Activated effector memory CD4-positive, alpha-beta T cell treated with anti-CD3 and anti-CD28 coated beads, Interleukin-2, amount 50 U/mL, for 16 hours (primary cell): ENCODE data around the gene GATM.
"Not testable (repeated sequence)": the region's sequence is repeated elsewhere in the genome, so short reads cannot be mapped to it uniquely, and the experiment has no call there.

Experiments
- DNase-seq: peaks from one replicate; pipeline ENCODE4 v3.0.0-alpha.2; 2020

The GATM gene

GRCh38 chr15:45387380-45388007 lies 9.2 kb upstream of the GATM start:
- no peak for DNase-seq

DNA sequence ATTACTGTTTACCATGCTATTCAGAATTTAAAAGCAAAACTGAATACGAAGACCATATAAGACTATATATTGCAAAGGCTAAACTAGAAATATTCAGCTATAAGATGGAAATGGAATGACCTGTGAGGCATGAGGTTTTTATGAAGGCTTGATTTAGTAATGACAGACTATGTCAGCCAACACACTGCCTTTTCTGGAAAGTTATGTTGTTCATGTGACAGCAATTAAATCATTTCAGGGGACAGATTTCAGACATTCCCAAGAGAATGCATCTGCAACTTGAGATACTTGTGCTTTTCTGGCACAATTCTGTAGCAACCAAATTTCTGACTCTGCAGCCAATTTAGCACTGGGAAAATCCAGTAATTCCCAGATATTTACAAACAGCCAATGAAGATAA lies 8.6 kb upstream of the GATM start:
- DNase-seq = no peak

DNA sequence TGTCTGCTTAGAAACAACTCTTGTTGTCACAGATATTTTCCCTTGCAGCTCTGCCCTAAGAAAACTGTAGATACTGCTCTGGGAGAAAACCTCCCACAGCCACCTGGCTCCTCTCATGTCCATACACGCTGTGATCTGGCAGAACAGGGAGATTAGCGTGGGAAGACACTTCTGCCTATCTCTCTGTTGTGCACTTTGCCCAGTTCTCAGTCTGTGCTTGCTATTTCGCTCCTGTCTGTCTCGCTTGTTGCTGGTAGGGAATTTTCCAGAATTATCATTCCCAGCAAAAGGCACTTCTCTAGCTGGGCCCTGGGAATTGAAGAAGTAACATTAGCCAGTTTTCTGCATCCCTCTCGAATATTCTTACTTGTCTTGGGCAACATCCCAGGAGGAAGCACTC lies 8.1 kb upstream of the GATM start:
- DNase-seq = no peak

DNA sequence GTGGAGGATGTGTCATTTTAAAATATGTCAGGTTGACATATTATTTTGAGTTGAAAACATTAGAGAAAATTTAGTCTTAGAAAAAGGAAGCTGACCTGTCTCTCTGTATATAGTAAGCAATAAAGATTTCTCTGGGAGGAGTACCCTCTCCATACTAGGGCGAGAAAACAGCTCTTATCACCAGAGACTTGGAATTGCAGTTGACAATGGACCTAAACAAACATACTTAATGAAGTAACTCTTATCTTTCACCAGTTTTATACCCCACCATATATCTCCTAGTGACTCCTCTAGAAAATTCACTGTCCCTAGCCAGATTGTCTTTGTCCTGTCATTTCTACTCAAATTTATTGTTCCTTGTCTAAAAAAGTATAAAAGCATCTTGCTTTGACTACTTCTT lies 7.2 kb upstream of the GATM start:
- DNase-seq = no peak

DNA sequence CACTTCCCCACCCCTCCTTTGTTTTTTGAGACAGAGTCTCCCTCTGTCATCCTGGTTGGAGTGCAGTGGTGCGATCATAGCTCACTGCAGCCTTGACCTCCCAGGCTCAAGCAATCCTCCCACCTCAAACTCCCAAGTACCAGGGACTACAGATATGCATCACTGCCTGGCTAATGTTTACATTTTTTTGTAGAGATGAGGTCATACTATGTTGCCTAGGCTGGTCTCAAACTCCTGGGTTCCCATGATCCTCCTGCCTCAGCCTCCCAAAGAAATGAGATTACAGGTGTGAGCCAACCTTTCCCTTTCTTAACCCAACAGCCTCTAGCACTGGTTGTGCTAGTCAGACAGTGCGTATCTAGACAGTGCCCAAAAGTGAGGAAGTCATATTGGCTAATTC lies 6.4 kb upstream of the GATM start:
- DNase-seq = no peak

GRCh38 chr15:45378913-45379262 lies 544 bp upstream of the GATM start:
- DNase-seq = no peak

- no peak for DNase-seq
Measured at GRCh38 chr15:45377609-45378148, 665 bp downstream of the GATM start.

GRCh38 chr15:45376967-45377608 lies 1.3 kb downstream of the GATM start:
- DNase-seq = no peak

DNA sequence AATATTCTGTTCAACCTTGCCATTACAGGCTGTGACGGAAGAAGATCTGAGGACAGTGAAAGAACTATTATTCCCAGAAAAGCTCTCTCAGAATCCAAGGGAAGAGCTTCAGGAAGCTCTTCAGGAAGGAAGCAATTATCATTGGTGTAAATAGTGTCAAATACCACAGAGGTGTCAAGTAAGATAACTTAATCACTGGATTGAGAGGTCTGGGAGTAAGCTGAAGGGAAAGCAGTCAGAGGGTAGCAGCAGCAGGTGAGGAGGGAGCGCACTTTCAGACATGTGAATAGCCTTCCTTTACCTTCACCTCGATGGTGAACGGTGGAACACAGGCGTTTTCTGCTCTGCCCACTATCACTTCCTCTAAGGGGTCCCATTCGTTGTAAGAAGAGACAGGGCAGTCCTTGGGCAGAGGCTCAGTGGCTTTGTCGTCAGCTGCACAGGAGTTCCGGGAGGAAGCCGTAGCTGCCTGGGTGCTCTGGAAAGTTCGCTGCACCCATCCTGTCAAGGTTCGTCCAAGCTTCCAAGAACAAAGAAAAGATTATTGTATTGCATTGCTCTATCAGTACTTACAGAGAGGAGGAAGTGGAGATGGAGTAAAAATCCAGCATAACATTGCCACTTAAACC lies 1.9 kb downstream of the GATM start:
- no peak for DNase-seq

- no peak for DNase-seq
Measured at GRCh38 chr15:45375836-45376235, 2.5 kb downstream of the GATM start.

DNA sequence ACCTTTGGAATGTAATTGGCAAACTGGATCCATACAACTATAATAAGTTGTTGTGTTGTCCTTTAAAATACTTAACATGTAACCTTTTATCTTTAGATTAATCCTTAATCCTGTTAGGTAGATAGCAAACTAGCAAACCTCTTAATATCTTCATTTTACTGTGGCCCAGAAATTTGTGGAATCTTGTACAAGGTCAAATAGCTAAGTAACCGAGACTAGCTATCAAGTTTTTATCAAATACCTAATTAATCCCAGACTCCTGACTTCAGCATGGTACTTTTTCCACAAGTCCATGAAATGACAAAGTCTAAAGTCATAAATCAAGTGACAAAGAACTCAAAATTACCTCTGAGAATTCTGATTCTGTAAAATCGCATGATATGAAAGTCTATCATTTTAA lies 4.4 kb downstream of the GATM start:
- DNase-seq = no peak

DNA sequence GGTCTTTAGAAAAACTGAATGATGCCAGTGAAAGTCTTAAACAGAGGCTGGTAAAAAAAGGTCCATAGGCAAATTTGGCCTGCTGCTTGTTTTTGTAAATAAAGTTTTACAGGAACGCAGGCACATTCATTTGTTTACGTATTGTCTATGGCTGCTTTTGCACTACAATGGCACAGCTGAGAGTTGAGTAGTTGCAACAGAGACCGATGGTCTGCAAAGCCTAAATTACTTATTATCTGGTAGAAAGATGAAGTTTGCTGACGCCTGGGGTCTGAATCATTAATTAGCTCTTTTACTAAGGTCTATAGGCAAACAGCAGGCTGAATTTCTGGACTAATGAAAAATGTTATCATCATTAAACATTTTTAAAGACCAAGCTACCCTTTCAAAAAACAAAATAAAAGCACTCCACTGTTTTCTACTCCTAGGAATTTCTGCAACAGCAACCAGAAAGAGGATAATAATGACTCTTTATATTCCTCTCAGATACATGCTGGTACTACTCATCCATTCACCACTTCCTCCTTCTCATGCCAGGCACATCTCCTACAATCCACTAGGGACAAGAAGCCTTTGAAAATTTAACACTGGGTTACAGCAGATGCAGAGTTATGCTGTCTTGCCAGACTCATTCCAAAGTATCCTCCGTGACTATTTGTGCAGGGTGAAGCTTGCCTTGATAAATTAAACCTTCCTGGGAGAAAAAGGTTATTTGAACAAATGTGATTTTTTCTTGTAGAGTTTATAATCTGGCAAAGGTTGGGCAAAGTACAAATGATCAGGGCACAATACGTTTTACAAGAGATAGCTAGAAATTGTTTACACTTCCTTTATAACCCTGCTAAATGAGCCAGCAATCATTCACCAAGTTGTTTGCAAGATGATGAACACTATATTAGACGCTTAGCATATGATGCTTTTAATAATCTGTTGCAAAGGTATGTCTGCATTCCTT lies 6.0 kb downstream of the GATM start:
- DNase-seq = no peak

DNA sequence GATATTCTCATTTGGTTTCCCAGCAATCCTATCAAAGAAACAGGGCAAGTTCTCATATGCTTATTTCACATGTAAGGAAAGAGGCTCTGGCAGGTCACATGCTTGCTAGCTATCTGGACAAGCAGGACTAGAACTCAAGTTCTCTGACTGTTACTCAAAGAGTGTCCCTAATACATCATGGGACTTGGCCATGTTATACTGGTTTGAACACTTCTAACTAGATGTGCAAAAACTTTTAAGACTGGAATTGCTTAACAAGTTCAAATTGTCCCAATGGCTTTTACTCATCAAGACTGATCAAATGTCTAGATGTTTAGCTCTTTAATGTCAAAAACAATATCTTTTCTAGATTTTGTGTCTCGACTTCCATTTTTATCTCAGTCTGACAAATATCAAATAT lies 6.8 kb downstream of the GATM start:
- no peak for DNase-seq

- not testable (repeated sequence) for DNase-seq
Measured at GRCh38 chr15:45370042-45370441, 8.3 kb downstream of the GATM start.

DNA sequence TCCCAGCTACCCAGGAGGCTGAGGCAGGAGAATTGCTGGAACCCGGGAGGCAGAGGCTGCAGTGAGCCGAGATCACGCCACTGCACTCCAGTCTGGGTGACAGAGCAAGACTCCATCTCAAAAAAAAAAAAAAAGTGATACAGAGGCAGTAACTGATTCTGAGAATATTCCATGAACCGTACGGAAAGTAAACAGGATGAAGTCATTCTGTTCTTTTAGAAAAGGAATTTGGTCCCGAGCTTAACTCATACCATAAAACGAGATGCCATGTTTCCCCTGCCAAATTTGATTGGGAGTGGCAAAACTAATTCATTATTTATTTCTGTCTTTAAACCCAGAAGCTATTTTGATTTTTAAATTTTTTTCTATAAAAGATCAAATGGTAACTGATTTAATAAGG lies 11.1 kb downstream of the GATM start:
- DNase-seq = not testable (repeated sequence)

GRCh38 chr15:45364271-45364670 lies 14.1 kb downstream of the GATM start:
- DNase-seq = no peak

DNA sequence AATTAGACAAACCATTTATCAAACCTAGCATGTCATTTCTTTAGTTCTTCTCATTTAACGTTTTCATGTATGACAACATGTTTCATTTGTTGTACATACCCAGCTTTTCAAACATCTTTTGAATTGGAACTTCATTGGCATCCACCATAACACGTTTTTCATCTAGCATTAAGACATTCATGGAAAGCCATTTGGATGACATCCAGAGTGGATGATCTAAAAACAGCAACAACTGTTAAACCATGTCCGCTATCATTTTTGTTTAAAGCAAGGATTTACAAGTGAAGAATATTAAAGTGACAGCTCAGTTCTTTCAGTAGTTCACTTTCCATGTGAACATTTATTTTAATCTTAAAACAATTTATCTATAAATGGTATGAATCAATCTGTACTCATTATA lies 14.5 kb downstream of the GATM start:
- no peak for DNase-seq

DNA sequence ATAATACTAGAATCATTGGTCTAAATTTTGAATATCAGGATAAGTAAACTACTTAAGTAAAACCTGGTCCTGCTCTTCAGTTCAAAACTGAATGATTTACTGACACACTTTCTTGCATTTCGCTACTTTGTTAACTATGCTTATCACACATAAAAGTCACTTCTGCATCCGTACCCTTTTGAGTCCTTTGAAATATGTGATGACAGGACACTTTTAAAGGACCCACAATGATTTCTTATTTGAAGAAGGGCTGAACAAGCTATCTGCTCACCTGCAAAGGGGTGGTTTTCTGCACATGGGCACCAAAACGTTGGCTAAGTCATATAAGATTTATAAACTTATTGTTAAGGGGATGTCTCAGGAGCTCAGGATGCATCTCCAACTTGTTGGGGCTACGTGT lies 15.0 kb downstream of the GATM start:
- no peak for DNase-seq

DNA sequence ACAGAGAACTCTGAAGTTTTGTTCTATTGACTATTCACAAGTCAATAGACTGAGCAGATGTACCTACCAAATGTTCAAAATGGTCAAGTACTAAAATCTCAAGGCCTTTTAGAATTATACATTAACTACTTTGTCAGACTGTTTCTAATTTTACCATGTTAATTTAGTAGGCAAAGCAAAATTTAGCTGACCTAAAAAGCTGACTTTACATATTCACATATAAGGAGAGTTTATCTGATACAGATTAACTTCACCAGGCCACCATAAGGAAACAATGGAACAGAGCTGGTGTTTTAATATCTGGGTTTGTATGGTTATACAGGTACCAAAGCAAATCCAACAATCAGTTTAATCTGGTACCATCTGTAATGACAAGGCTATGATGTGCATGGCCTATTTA lies 15.9 kb downstream of the GATM start:
- DNase-seq = no peak

GRCh38 chr15:45361878-45362277 lies 16.5 kb downstream of the GATM start:
- no peak for DNase-seq

- no peak for DNase-seq
Measured at GRCh38 chr15:45355860-45356259, 22.5 kb downstream of the GATM start.

GRCh38 chr15:45354711-45355110 lies 23.6 kb downstream of the GATM start:
- no peak for DNase-seq

- DNase-seq = no peak
Measured at GRCh38 chr15:45351227-45351626, 27.1 kb downstream of the GATM start.
